Fibroblast of lung (primary cell): ENCODE measurements around the gene SEC23A. TPM values are rescaled to one million over a fixed set of nuclear protein-coding genes. Genes with fewer than 3 reads are reported as not detected.
"Not testable (repeated sequence)": the region's sequence is repeated elsewhere in the genome, so short reads cannot be mapped to it uniquely, and the experiment has no call there.

Experiments
- DNase-seq, 2 donors: peaks; one replicate each; pipeline versions ENCODE4 v3.0.0 to v3.0.0-alpha.2; 2010; ENCODE audit warnings: low read depth in 2 of 2
- H2AFZ ChIP-seq: 2 replicates; pipeline ENCODE4 v1.5.1; 2012; ENCODE audit warnings: low read length, control low read depth, inconsistent platforms
- H3K27ac ChIP-seq: 2 replicates; pipeline ENCODE4 v1.5.1; 2011; ENCODE audit warnings: low read length, control low read depth; ENCODE audit not compliant: insufficient read depth
- H3K27me3 ChIP-seq: 2 replicates; pipeline ENCODE4 v1.5.1; 2011; ENCODE audit warnings: mild to moderate bottlenecking, low read length; ENCODE audit not compliant: control insufficient read depth, insufficient read depth
- H3K36me3 ChIP-seq: 2 replicates; pipeline ENCODE4 v1.5.1; 2011; ENCODE audit warnings: low read length; ENCODE audit not compliant: control insufficient read depth, insufficient read depth
- H3K4me1 ChIP-seq: 2 replicates; pipeline ENCODE4 v1.5.1; 2011; ENCODE audit warnings: low read length; ENCODE audit not compliant: control insufficient read depth, insufficient read depth; ENCODE audit errors: extremely low read depth
- H3K4me2 ChIP-seq: 2 replicates; pipeline ENCODE4 v1.5.1; 2011; ENCODE audit warnings: low read length, control low read depth; ENCODE audit not compliant: insufficient read depth; ENCODE audit errors: extremely low read depth
- H3K4me3 ChIP-seq, 4 experiments: fragments of 200-600 bp in 1 of 4; sonication (generic) in 1 of 4; replicated peaks in 1 of 4; 2 replicates each; pipeline ENCODE4 v1.5.1; 2011 to 2016; ENCODE audit warnings: low read length in 4 of 4, low read depth in 3 of 4, mild to moderate bottlenecking in 3 of 4, control low read depth in 2 of 4, inconsistent platforms in 1 of 4, mixed read lengths in 1 of 4; ENCODE audit not compliant: insufficient read depth in 1 of 4; ENCODE audit errors: control extremely low read depth in 1 of 4
- H3K79me2 ChIP-seq: 2 replicates; pipeline ENCODE4 v1.5.1; 2012; ENCODE audit warnings: mild to moderate bottlenecking, low read length, inconsistent platforms; ENCODE audit not compliant: control insufficient read depth, insufficient read depth
- H3K9ac ChIP-seq: 2 replicates; pipeline ENCODE4 v1.5.1; 2011; ENCODE audit warnings: mild to moderate bottlenecking, low read length, control low read depth; ENCODE audit not compliant: insufficient read depth
- H3K9me3 ChIP-seq: 2 replicates; pipeline ENCODE4 v1.5.1; 2012; ENCODE audit warnings: low read depth, low read length; ENCODE audit not compliant: control insufficient read depth, insufficient read depth
- H4K20me1 ChIP-seq: 2 replicates; pipeline ENCODE4 v1.5.1; 2011; ENCODE audit warnings: low read length; ENCODE audit not compliant: control insufficient read depth, insufficient read depth; ENCODE audit errors: extremely low read depth
- CTCF ChIP-seq, 2 donors: IDR thresholded peaks in 1 of 2; conservative IDR thresholded peaks in 1 of 2; 1 replicate in 1 of 2; 2 replicates in 1 of 2; pipeline ENCODE4 v1.5.1; 2011 to 2012; ENCODE audit warnings: low read length in 2 of 2, control low read depth in 1 of 2, inconsistent platforms in 1 of 2, low read depth in 1 of 2, mild to moderate bottlenecking in 1 of 2
- EZH2 ChIP-seq: IDR thresholded peaks from 2 replicates; pipeline ENCODE4 v1.5.1; 2012; ENCODE audit warnings: low read length, control low read depth, mild to moderate bottlenecking; ENCODE audit errors: missing control alignments
- polyA minus RNA-seq: library from RNA; depleted of rRNA, polyadenylated mRNA; stranded (reverse); fragments of >200 nt; gene quantifications from 2 replicates; pipeline ENCODE4 v1.2.3, GENCODE V29; 2011; ENCODE audit warnings: low replicate concordance
- polyA plus RNA-seq, 2 donors: library from polyadenylated mRNA; depleted of rRNA in 1 of 2; stranded (reverse) in 1 of 2; unstranded in 1 of 2; fragments of >200 nt; gene quantifications; 2 replicates each; pipeline ENCODE4 v1.2.1, GENCODE V29; 2011 to 2012; ENCODE audit warnings: missing spikeins in 1 of 2
- total RNA-seq: library from RNA; depleted of rRNA; stranded (reverse); fragments of >200 nt; gene quantifications from 2 replicates; pipeline ENCODE4 v1.2.1, GENCODE V29; 2014

The SEC23A gene
- total RNA-seq (242 and 287 TPM in 2 replicates), polyA plus RNA-seq (192 and 271 TPM in 2 replicates), polyA minus RNA-seq (146 and 190 TPM in 2 replicates)
- 138 and 201 TPM in 2 replicates for polyA plus RNA-seq (2012)

GRCh38 chr14:39102969-39103957 is at the start of gene SEC23A:
Gene SEC23A (minus strand): TSS chr14:39103235. CDS start chr14:39096118, 7,117 bp downstream.
- Histone ChIP-seq H3K27ac (peak within 1 kb of the TSS; percentile 83), H2AFZ (peak within 1 kb of the TSS; percentile 73), H4K20me1 (no peaks in the 10 kb centered on the region), H3K79me2 (peaks cover 54% of the 10 kb centered on the region), H3K27me3 (no peaks in the 10 kb centered on the region), H3K36me3 (no peaks in the 10 kb centered on the region), H3K9ac (peak within 1 kb of the TSS; percentile 95), H3K4me2 (peak within 1 kb of the TSS; percentile 91), H3K4me1 (peaks cover 5% of the 10 kb centered on the region), H3K9me3 (no peaks in the 10 kb centered on the region), H3K4me3 (peak within 1 kb of the TSS; percentile 69 to 98 (median 72))
- DNase-seq = peak; percentile 88 to 90
- TF ChIP-seq EZH2 (no peak), CTCF (conservative IDR thresholded peaks at IDR 0.05 in 1 of 2, IDR thresholded peaks at IDR 0.05 in 1 of 2; ENCODE audit: low read depth in 1 of 2, low read length in 2 of 2) (no peak)

DNA sequence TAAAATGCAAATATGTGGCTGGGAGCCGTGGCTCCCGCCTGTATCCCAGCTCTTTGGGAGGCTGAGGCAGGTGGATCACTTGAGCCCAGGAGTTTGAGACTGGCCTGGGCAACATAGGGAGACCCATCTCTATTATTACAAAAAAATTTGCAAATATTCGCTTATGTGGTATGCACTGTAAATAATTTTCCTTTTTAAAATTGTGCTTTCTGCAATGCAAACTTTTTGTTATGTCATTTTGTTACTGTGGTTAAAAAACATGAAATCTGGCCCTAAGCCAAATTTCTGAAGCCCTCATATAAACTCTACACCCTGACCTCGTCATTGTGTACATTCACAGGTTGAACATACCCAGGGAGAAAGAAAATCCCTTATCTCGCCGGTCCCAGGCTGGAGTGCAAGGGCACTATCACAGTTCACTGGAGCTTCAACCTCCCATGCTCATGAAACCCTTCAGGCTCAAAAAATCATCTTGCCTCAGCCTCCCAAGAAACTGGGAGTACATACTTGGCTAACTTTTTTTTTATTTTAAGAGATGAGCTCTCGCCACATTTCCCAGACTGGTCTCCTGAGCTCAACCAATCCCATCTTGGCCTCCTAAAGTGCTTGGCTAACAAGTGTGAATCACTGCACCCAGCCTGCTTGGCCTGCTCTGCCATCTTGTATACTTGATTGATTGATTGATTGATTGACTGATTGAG is 42.4 kb upstream of the SEC23A start:
- no peak overlapping the region for H3K4me3 ChIP-seq
- H3K27ac ChIP-seq = no peak overlapping the region
- no peak overlapping the region for H2AFZ ChIP-seq
- H3K9ac ChIP-seq = no peak overlapping the region
- H3K27me3 ChIP-seq = no peaks in the 10 kb centered on the region
- H3K36me3 ChIP-seq = no peaks in the 10 kb centered on the region
- no peak for DNase-seq
- H3K9me3 ChIP-seq = no peaks in the 10 kb centered on the region
- no peaks in the 10 kb centered on the region for H3K79me2 ChIP-seq
- no peaks in the 10 kb centered on the region for H3K4me1 ChIP-seq
- no peak overlapping the region for H3K4me2 ChIP-seq
- TF ChIP-seq CTCF (conservative IDR thresholded peaks at IDR 0.05 in 1 of 2, IDR thresholded peaks at IDR 0.05 in 1 of 2; ENCODE audit: low read depth in 1 of 2, low read length in 2 of 2) = no peak
- TF ChIP-seq EZH2 = no peak
- H4K20me1 ChIP-seq = no peaks in the 10 kb centered on the region

DNA sequence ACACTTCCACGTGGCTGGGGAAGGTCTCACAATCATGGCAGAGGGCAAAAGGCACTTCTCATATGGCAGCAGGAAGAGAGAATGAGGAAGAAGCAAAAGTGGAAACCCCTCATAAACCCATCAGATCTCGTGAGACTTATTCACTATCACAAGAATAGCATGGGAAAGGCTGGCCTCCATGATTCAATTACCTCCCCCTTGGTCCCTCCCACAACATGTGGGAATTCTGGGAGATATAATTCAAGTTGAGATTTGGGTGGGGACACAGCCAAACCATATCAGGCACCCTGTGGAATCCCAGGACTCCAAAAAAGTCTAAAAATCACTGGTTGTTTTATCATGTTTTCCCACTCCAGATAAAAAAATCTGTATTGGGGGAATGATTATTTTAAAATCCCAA is 40.2 kb upstream of the SEC23A start:
- not testable (repeated sequence) for H3K9me3 ChIP-seq, H3K4me1 ChIP-seq, H3K27ac ChIP-seq, H3K36me3 ChIP-seq, H3K79me2 ChIP-seq, DNase-seq, H3K27me3 ChIP-seq, H3K9ac ChIP-seq, H3K4me3 ChIP-seq, H3K4me2 ChIP-seq, H2AFZ ChIP-seq, H4K20me1 ChIP-seq

GRCh38 chr14:39141623-39142022 is 38.6 kb upstream of the SEC23A start:
- H3K4me2 ChIP-seq, H2AFZ ChIP-seq, H4K20me1 ChIP-seq, H3K4me3 ChIP-seq, DNase-seq, H3K9me3 ChIP-seq, H3K4me1 ChIP-seq, H3K36me3 ChIP-seq, H3K27ac ChIP-seq, H3K27me3 ChIP-seq, H3K9ac ChIP-seq, H3K79me2 ChIP-seq: not testable (repeated sequence)
